Esophagus (tissue), 2 donors: ENCODE data around the gene CAMK2D. TPM values are rescaled to one million over a fixed set of nuclear protein-coding genes. Genes with fewer than 3 reads are reported as not detected.

Experiments
- H3K27ac ChIP-seq, 2 donors: one replicate each; pipeline ENCODE4 v1.5.1; 2013; ENCODE audit warnings: low read depth in 2 of 2, mild to moderate bottlenecking in 2 of 2, inconsistent platforms in 1 of 2, low read length in 1 of 2, moderate library complexity in 1 of 2
- H3K27me3 ChIP-seq, 2 donors: one replicate each; pipeline ENCODE4 v1.6.1; 2013; ENCODE audit warnings: low read length in 2 of 2, control low read depth in 1 of 2, mild to moderate bottlenecking in 1 of 2; ENCODE audit not compliant: insufficient read depth in 2 of 2, control insufficient read depth in 1 of 2
- H3K36me3 ChIP-seq, 2 donors: one replicate each; pipeline ENCODE4 v1.6.1; 2013; ENCODE audit warnings: low read length in 1 of 2; ENCODE audit not compliant: control insufficient read depth in 2 of 2, insufficient read depth in 2 of 2
- H3K4me1 ChIP-seq, 2 donors: one replicate each; pipeline ENCODE4 v1.6.1; 2013; ENCODE audit warnings: low read length in 1 of 2; ENCODE audit not compliant: control insufficient read depth in 2 of 2, insufficient read depth in 2 of 2
- H3K4me3 ChIP-seq, 2 donors: one replicate each; pipeline ENCODE4 v1.5.1; 2013; ENCODE audit warnings: low read length in 2 of 2, mild to moderate bottlenecking in 2 of 2, low read depth in 1 of 2, moderate library complexity in 1 of 2
- H3K9me3 ChIP-seq, 2 donors: one replicate each; pipeline ENCODE4 v1.6.1; 2013; ENCODE audit warnings: mild to moderate bottlenecking in 2 of 2, low read depth in 1 of 2, low read length in 1 of 2, moderate library complexity in 1 of 2; ENCODE audit not compliant: control insufficient read depth in 2 of 2, insufficient read depth in 1 of 2
- WGBS, 2 donors: extraction: QIAGEN DNeasy Blood & Tissue Kit; methylation state at CpG; one replicate each; pipeline ENCODE4 v1.1.7; 2013; 5-methylcytosine and 5-hydroxymethylcytosine counted together
- polyA plus RNA-seq, 2 donors: library from polyadenylated mRNA; stranded (reverse); fragments of 200-250 nt; gene quantifications; one replicate each; pipeline ENCODE4 v1.2.3, GENCODE V29; 2013
- donor health status: healthy with polysubstance abuse.
- donor health status: Bipolar disorder and iron deficiency.

CAMK2D gene
- polyA plus RNA-seq, 2 donors: 7.5 to 13.4 TPM

GRCh38 chr4:113576947-113577678, 184.4 kb downstream of the CAMK2D start:
- no peak overlapping the region for H3K4me3 ChIP-seq
- H3K9me3 ChIP-seq: no peaks in the 10 kb centered on the region
- no peaks in the 10 kb centered on the region for H3K36me3 ChIP-seq
- WGBS, 2 donors: 86 to 91% methylated on average over 5 of the region's 5 CpGs
- H3K4me1 ChIP-seq: no peaks in the 10 kb centered on the region
- no peak overlapping the region for H3K27ac ChIP-seq
- H3K27me3 ChIP-seq: no peaks in the 10 kb centered on the region

DNA sequence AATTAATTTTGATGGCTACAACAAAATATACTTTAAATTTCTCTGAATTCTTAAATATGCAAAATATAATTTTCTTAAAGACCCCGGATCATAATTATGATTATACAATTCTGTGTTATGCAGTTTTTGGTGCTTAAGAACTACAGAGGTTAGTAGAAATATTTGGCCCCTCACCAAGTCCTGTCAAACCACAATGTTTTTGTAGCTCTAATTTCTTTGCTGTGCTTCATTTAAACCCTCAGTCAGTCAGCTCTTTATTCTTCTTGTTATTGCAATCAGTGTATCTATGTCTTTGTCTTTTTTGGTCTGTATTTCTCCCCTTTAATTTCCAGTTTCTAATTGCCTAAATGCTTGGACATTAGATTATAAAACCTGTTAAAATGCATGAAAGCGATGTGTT, 186.1 kb downstream of the CAMK2D start:
- Histone ChIP-seq H3K4me1 (no peaks in the 10 kb centered on the region), H3K36me3 (no peaks in the 10 kb centered on the region), H3K9me3 (no peaks in the 10 kb centered on the region), H3K4me3 (no peak overlapping the region), H3K27me3 (no peaks in the 10 kb centered on the region), H3K27ac (no peak overlapping the region)
- 65 to 69% methylated on average over 2 of the region's 2 CpGs for WGBS, 2 donors

GRCh38 chr4:113574636-113575103, 186.9 kb downstream of the CAMK2D start:
- no peaks in the 10 kb centered on the region for H3K9me3 ChIP-seq
- H3K27me3 ChIP-seq: no peaks in the 10 kb centered on the region
- no peaks in the 10 kb centered on the region for H3K4me1 ChIP-seq
- H3K27ac ChIP-seq: no peak overlapping the region
- 35 to 38% methylated on average over 1 of the region's 1 CpG for WGBS, 2 donors
- H3K36me3 ChIP-seq: no peaks in the 10 kb centered on the region
- no peak overlapping the region for H3K4me3 ChIP-seq

- Histone ChIP-seq H3K4me3 (no peak overlapping the region), H3K9me3 (no peaks in the 10 kb centered on the region), H3K4me1 (no peaks in the 10 kb centered on the region), H3K27me3 (no peaks in the 10 kb centered on the region), H3K27ac (no peak overlapping the region), H3K36me3 (no peaks in the 10 kb centered on the region)
- 92 to 94% methylated on average over 3 of the region's 3 CpGs for WGBS, 2 donors
Measured at GRCh38 chr4:113572620-113573019, 188.9 kb downstream of the CAMK2D start.

- Histone ChIP-seq H3K27ac (no peak overlapping the region), H3K36me3 (no peaks in the 10 kb centered on the region), H3K27me3 (no peaks in the 10 kb centered on the region), H3K4me3 (no peak overlapping the region), H3K9me3 (no peaks in the 10 kb centered on the region), H3K4me1 (no peaks in the 10 kb centered on the region)
- 91 to 95% methylated on average over 3 of the region's 3 CpGs for WGBS, 2 donors
Measured at GRCh38 chr4:113566015-113566795, 195.3 kb downstream of the CAMK2D start.

DNA sequence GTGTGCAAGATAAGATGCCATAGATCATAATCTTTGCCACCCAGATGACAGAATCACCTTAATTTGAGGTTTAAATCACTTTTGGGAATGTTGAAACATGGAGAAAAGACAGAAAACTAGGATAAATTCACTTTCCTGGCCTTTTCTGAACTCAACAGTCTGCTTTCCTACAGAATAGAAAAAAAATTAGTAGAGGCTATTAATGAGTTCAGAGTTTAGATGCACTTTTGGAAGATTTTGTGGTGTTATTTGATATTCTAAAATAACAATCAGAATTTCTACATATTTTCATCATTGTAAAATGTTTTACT, 195.9 kb downstream of the CAMK2D start:
- no peaks in the 10 kb centered on the region for H3K4me1 ChIP-seq
- no peaks in the 10 kb centered on the region for H3K27me3 ChIP-seq
- H3K36me3 ChIP-seq: no peaks in the 10 kb centered on the region
- H3K27ac ChIP-seq: no peak overlapping the region
- H3K9me3 ChIP-seq: no peaks in the 10 kb centered on the region
- H3K4me3 ChIP-seq: no peak overlapping the region

DNA sequence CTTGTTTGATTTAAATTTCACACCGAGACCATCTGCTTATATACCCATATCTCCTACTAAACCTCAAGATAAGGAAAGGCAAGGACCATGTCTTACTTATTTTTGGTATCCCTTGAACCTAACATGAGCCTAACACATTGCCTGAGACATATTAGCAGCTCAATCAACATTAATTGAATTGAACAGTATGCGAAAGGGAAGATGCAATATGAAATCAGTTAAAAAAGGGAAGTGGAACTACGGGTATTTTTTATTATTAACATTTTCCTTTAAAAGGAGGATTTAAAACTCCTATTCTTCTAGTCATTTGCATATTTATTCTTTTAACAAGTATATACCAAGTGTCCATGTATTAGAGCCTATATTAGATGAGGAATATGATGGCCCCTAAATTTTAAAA, 197.0 kb downstream of the CAMK2D start:
- no peaks in the 10 kb centered on the region for H3K36me3 ChIP-seq
- no peaks in the 10 kb centered on the region for H3K27me3 ChIP-seq
- H3K27ac ChIP-seq: no peak overlapping the region
- H3K4me1 ChIP-seq: no peaks in the 10 kb centered on the region
- no peak overlapping the region for H3K4me3 ChIP-seq
- WGBS, 2 donors: 84 to 92% methylated on average over 3 of the region's 3 CpGs
- no peaks in the 10 kb centered on the region for H3K9me3 ChIP-seq

- 85 to 90% methylated on average over 5 of the region's 5 CpGs for WGBS, 2 donors
- no peak overlapping the region for H3K27ac ChIP-seq
- H3K36me3 ChIP-seq: no peaks in the 10 kb centered on the region
Measured at GRCh38 chr4:113563691-113564378, 197.7 kb downstream of the CAMK2D start.

GRCh38 chr4:113561758-113562157, 199.8 kb downstream of the CAMK2D start:
- Histone ChIP-seq H3K4me1 (peaks cover 0 to 2% of the 10 kb centered on the region in 2 donors), H3K27ac (no peak overlapping the region), H3K36me3 (no peaks in the 10 kb centered on the region), H3K9me3 (no peaks in the 10 kb centered on the region), H3K27me3 (no peaks in the 10 kb centered on the region), H3K4me3 (no peak overlapping the region)
- WGBS, 2 donors: 54 to 62% methylated on average over 2 of the region's 2 CpGs

More at GRCh38 chr4:113563691-113564378, 197.7 kb downstream of the CAMK2D start:
- Histone ChIP-seq H3K4me1 (no peaks in the 10 kb centered on the region), H3K9me3 (no peaks in the 10 kb centered on the region), H3K27me3 (no peaks in the 10 kb centered on the region), H3K4me3 (no peak overlapping the region)
